ENCODE measurements around the gene COL24A1.

DNA sequence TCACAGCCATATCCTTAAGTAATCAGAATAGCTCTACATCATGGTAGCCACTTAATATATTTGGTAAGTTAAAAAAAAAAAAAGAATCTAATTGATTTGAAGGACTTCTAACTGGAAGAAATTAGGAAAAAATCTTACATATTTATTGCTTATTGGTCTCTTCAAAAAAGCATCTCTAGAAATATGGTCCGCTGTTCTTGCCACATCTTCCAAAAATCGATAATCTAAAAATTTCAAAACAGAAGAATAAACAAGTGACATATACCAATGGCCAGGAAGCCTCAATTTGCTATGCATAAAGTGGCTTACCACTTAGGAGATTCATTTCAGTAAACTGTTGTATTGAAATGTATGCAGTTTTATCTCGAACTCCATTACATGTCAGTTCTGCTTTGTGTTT lies 450.6 kb downstream of the COL24A1 start:
- TF ChIP-seq EP300 (IDR thresholded peaks at IDR 0.05), result no peak
- TF ChIP-seq, protein P1, sequence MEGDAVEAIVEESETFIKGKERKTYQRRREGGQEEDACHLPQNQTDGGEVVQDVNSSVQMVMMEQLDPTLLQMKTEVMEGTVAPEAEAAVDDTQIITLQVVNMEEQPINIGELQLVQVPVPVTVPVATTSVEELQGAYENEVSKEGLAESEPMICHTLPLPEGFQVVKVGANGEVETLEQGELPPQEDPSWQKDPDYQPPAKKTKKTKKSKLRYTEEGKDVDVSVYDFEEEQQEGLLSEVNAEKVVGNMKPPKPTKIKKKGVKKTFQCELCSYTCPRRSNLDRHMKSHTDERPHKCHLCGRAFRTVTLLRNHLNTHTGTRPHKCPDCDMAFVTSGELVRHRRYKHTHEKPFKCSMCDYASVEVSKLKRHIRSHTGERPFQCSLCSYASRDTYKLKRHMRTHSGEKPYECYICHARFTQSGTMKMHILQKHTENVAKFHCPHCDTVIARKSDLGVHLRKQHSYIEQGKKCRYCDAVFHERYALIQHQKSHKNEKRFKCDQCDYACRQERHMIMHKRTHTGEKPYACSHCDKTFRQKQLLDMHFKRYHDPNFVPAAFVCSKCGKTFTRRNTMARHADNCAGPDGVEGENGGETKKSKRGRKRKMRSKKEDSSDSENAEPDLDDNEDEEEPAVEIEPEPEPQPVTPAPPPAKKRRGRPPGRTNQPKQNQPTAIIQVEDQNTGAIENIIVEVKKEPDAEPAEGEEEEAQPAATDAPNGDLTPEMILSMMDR (IDR thresholded peaks at IDR 0.05), result no peak
- no peak for TF ChIP-seq POLR2A (IDR thresholded peaks at IDR 0.05)
- TF ChIP-seq POLR2AphosphoS5 (IDR thresholded peaks at IDR 0.05), result no peak
